Parathyroid adenoma (tissue), 2 donors: ENCODE results near the gene SORBS1.

Experiments used
- H2AFZ ChIP-seq: fragments of 300-600 bp; sonication (generic); one replicate; pipeline ENCODE4 v1.7.0; 2017; ENCODE audit warnings: antibody characterized with exemption, mild to moderate bottlenecking
- H3K27ac ChIP-seq: fragments of 300-600 bp; sonication (generic); one replicate; pipeline ENCODE4 v1.7.0; 2017
- H3K27me3 ChIP-seq: fragments of 300-600 bp; sonication (generic); one replicate; pipeline ENCODE4 v1.7.0; 2017; ENCODE audit warnings: low read length; ENCODE audit not compliant: control insufficient read depth, insufficient read depth
- H3K36me3 ChIP-seq: fragments of 300-600 bp; sonication (generic); one replicate; pipeline ENCODE4 v1.7.0; 2017; ENCODE audit warnings: low read length; ENCODE audit not compliant: control insufficient read depth, insufficient read depth
- H3K4me1 ChIP-seq: fragments of 300-600 bp; sonication (generic); one replicate; pipeline ENCODE4 v1.7.0; 2017; ENCODE audit warnings: control low read depth
- H3K4me2 ChIP-seq: fragments of 300-600 bp; sonication (generic); one replicate; pipeline ENCODE4 v1.7.0; 2017; ENCODE audit warnings: low read length
- H3K4me3 ChIP-seq: fragments of 300-600 bp; sonication (generic); one replicate; pipeline ENCODE4 v1.7.0; 2017; ENCODE audit warnings: low read depth, low read length
- H3K79me2 ChIP-seq: fragments of 300-600 bp; sonication (generic); one replicate; pipeline ENCODE4 v1.7.0; 2017; ENCODE audit warnings: control low read depth
- H3K9ac ChIP-seq: fragments of 300-600 bp; sonication (generic); one replicate; pipeline ENCODE4 v1.7.0; 2017; ENCODE audit warnings: mild to moderate bottlenecking
- H3K9me3 ChIP-seq: fragments of 300-600 bp; sonication (generic); one replicate; pipeline ENCODE4 v1.7.0; 2017; ENCODE audit warnings: low read length; ENCODE audit not compliant: control insufficient read depth
- CTCF ChIP-seq: fragments of 300-600 bp; sonication (generic); IDR thresholded peaks from one replicate; pipeline ENCODE4 v1.7.0; 2017; ENCODE audit warnings: antibody characterized with exemption, mild to moderate bottlenecking
- donor health status: primary hyperparathyroidism.

SORBS1 gene

GRCh38 chr10:95502377-95502776 lies 58.8 kb downstream of the SORBS1 start:
- Histone ChIP-seq H3K9me3 (no peaks in the 10 kb centered on the region), H3K36me3 (no peaks in the 10 kb centered on the region), H3K27ac (no peak overlapping the region), H2AFZ (no peak overlapping the region), H3K4me1 (no peaks in the 10 kb centered on the region), H3K9ac (no peak overlapping the region), H3K27me3 (no peaks in the 10 kb centered on the region), H3K4me3 (no peak overlapping the region), H3K4me2 (no peak overlapping the region), H3K79me2 (peaks cover 3% of the 10 kb centered on the region)
- no peak for TF ChIP-seq CTCF

GRCh38 chr10:95501203-95502094 lies 59.7 kb downstream of the SORBS1 start:
- H3K4me1 ChIP-seq = no peaks in the 10 kb centered on the region
- H2AFZ ChIP-seq = no peak overlapping the region
- no peak overlapping the region for H3K4me2 ChIP-seq
- no peaks in the 10 kb centered on the region for H3K36me3 ChIP-seq
- no peak overlapping the region for H3K27ac ChIP-seq
- no peaks in the 10 kb centered on the region for H3K27me3 ChIP-seq
- no peak overlapping the region for H3K4me3 ChIP-seq
- H3K9me3 ChIP-seq = no peaks in the 10 kb centered on the region
- TF ChIP-seq CTCF = no peak
- no peak overlapping the region for H3K9ac ChIP-seq
- H3K79me2 ChIP-seq = peaks cover 3% of the 10 kb centered on the region

DNA sequence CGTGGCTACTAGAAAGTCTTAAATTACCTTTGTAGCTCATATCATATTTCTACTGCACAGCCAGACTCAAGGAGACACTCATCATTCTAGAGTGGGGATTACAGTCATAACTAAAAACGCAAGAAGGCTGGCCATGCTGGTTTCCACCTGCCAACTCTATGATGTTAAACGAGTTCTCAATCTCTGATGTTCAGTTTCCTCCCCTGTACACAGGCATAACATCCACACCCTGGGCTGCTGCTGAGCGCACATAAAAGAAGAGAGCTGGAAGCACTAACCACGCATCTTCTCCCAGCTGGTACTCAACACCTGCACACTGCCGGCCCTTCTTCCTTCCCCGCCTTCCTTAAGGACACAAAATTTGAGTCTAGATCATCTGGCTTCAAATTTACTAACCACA lies 60.5 kb downstream of the SORBS1 start:
- Histone ChIP-seq H3K9ac (no peak overlapping the region), H3K9me3 (no peaks in the 10 kb centered on the region), H3K36me3 (no peaks in the 10 kb centered on the region), H3K27me3 (no peaks in the 10 kb centered on the region), H3K79me2 (peaks cover 3% of the 10 kb centered on the region), H2AFZ (no peak overlapping the region), H3K27ac (no peak overlapping the region), H3K4me3 (no peak overlapping the region), H3K4me2 (no peak overlapping the region), H3K4me1 (no peaks in the 10 kb centered on the region)
- TF ChIP-seq CTCF = no peak

- H3K27ac ChIP-seq = no peak overlapping the region
Observed at GRCh38 chr10:95500097-95500496, 61.1 kb downstream of the SORBS1 start.

More at GRCh38 chr10:95500097-95500496, 61.1 kb downstream of the SORBS1 start:
- Histone ChIP-seq H3K4me3 (no peak overlapping the region), H3K4me2 (no peak overlapping the region), H3K79me2 (peaks cover 3% of the 10 kb centered on the region), H3K36me3 (no peaks in the 10 kb centered on the region), H3K9me3 (no peaks in the 10 kb centered on the region), H3K4me1 (no peaks in the 10 kb centered on the region), H3K27me3 (no peaks in the 10 kb centered on the region), H3K9ac (no peak overlapping the region), H2AFZ (no peak overlapping the region)
- no peak for TF ChIP-seq CTCF
